AML-193 (cell line): Measurements from ENCODE around the gene WDR89.
"Not testable (repeated sequence)": the region's sequence is repeated elsewhere in the genome, so short reads cannot be mapped to it uniquely, and the experiment has no call there.

ENCODE experiments used
- DNase-seq, 2 experiments: peaks; one replicate each; lab custom pipeline; 2025; lab: John Stamatoyannopoulos, UW

The WDR89 gene

DNA sequence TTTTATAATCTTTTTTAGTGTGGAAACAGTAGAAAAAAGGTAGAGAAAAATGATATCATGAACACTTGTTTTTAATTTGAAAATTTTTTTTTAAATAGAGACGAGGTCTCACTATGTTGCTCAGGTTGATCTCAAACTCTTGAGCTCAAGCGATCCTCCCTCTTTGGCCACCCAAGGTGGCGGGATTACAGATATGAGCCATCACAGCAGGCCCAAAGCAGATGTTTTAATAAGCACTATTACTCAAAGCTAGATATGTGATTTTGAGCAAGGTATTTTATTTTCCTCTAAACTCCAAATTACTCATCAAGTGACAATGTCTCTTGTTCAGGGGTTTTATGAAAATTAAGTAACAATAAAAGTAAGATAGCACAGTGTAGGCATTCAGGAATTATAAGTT, 10.7 kb upstream of the WDR89 start:
- DNase-seq, result no peak

DNA sequence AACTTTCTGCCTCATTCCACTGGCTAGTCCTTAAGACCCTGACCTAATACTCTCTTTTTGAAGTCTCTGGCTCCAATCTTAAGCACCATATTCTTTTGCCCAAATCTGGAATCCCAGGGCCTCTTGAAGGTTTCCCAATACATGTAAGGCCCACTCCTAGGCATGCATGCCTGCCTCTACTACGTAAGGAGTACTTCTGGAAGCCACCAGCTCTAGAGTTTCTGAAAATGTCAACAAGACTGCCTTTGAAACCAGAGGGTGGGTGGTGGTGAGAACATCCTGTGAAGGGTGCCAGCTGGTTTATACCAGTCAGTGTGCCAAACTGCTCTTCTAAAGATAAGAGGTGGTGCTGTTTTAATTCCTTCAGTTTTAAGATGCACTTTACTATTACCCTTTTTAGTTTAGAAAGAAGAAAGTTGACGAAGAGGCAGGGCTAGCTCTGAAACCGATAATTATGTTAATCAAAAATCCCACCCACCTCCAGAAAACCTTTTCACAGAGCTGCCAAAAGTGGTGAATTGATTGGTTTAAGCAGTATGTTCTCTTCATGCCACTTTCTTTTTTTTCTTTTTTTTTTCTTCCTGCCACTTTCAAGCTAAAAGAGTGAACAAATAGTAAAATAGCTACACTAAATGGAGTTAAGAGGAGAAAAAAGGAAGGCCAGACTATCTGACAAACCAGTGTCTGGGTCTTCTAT, 8.7 kb upstream of the WDR89 start:
- no peak for DNase-seq

DNA sequence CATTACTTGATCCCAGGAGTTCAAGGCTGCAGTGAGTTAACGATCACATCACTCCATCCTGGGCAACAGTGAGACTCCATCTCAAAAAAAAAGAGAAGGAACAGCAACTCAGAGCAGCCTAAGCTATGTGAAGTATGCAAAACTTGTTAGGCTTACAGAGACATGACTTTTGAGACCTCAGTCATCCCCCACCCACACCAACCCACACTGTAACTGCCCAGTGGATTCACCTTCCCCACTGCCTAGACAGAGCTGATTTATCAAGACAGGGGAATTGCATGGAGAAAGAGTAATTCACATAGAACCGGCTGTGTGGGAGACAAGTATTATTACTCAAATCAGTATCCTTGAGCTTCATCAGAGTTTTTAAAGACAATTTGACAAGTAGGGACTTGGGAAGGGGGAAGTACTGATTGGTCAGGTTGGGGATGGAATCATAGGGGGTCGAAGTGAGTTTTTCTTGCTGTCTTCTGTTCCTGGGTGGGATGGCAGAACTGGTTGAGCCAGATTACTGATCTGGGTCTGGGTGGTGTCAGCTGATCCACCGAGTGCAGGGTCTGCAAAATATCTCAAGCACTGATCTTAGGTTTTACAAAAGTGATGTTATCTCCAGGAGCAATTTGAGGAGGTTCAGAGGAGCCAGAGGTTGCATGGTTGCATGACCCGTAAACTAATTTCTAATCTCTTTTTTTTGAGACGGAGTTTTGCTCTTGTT, 6.2 kb upstream of the WDR89 start:
- DNase-seq, result no peak

DNA sequence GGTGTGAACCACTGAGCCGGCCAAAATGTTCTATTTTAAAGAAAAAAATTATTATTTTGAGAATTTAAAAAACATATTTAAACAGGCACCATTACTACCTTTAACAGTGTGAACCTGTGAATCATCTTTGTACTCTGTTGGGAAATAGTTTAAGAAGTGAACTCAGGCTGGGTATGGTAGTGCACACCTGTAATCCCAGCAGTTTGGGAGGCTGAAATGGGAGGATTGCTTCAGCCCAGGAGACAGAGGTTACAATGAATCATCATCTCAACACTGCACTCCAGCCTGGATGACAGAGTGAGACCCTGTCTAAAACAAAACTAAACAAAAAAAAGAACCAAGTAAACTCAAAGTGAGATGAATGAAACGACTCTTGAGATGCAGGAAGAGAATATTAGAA, 3.1 kb upstream of the WDR89 start:
- no peak for DNase-seq

DNA sequence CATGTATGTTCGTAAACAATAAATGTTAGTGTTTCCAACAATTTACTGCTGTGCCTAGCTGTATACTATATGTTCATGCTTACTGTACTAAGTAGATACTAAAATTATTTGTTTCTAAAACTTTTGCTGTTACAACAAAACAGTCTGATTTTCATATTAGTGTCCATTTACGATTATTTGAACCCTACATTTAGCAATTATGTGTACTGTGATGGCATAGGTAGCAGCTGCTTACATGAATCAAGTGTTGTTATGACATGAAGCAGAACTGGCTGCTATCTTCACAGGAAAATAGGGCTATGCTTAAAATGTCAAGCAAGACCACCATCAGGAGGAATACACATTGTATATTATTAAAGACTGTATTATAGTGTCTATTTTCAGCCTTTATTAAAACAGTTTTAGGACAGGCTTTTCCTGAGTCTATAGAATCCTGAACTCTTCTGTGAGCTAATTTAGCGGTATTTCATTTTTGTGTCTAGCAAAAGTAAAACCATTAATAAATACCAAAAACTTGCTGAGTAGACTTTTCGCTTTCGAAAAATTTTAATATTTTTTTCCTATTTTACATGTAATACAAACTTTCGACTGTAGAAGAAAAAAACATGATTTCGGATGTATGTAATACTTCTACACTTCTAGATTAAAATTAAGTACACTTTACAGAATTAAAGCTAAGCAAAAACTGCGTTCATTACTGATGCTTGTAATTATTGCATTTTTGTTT, 1.1 kb upstream of the WDR89 start:
- DNase-seq, result peak in 1 of 2 experiments; percentile 47

DNA sequence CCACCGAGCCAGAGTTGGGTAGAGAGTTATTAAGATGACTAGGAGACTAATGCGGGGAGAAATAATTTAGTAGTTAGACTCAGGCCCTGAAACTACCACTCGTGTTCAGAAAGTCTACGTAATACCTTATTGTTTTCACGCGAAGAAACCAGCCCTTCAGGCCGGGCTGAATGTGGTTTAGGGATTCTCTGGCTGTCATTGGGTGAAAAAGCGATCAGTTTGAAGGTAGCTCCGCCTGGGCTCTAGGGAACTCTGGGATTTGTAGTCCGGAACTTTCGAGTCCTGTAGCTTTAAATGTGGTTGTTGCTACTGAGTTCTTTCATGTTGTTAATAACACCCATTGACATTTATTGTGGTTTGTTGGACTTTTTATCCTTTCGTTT, 549 bp upstream of the WDR89 start:
- peak; percentile 85 to 90 for DNase-seq

DNA sequence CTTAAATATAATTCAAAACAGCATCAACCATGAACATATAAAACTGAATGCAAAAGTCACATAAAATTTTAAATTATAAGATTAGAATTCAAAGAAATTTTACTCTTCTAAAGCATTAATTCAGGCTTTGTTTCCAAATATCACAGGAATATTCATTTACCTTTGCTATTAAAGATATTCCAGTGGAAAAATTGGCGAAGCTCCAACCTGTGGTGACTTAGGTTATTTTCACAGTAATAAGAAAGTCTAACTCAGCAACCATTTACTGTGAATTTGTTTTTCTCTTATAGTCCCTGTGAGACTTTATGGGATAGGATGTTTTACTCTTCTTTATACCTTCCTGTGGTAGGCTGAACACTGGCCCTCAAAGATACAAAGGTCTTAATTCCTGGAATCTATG, 3.2 kb downstream of the WDR89 start:
- DNase-seq, result no peak

DNA sequence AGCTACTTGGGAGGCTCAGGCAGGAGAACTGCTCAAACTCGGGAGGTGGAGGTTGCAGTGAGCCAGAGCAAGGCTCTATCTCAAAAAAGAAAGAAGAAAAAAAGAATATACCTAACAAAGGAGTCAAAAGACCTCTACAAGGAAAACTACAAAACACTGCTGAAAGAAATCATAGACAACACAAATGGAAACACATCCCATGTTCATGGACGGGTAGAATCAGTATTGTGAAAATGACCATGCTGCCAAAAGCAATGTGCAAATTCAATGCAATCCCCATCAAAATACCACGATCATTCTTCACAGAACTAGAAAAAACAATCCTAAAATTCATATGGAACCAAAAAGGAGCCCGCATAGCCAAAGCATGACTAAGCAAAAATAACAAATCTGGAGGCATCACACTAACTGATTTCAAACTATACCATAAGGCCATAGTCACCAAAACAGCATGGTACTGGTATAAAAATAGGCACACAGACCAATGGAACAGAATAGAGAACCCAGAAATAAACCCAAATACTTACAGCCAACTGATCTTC, 5.5 kb downstream of the WDR89 start:
- not testable (repeated sequence) for DNase-seq

DNA sequence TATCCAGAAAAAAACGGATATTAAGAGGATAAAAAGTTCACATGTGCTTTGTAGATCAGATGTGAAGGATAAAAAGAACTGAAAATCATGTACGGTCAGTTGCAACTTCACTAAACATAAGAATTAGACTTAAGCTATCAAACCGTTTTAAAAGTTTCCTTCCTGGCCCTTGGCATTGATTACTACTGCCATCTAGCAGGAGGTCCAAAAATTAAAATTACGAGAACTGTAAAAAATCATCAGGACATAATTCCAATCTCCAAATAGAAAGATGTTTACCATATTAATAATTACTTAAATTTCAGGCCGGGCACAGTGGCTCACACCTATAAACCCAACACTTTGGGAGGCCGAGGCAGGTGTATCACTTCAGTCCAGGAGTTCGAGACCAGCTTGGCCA, 7.9 kb downstream of the WDR89 start:
- DNase-seq, result no peak

DNA sequence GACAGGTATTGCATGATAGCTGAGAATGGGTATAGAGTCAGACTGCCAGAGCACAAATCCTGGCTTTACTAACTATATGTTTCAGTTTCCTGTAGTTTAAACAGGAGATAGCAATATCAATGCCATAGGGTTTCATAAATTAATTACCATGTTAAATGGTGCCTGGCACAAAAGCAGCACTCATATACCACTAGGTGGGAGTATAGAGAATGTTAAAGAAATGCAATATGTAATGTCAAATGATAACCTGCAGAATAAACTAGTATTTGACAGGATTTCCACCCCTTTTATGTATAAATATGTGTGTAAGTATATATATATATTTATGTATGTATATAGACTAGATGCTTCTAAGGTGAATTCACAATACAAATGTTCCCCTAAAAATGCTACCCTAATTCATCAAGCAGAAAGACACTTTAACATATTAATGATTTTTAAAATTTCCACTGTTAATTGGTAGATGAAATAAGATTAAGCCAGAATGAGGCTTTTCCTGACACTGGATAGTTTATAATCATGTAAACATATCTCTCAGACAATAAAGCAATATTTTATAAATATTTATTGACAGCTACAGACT, 8.6 kb downstream of the WDR89 start:
- DNase-seq, result peak; percentile 57 to 61

DNA sequence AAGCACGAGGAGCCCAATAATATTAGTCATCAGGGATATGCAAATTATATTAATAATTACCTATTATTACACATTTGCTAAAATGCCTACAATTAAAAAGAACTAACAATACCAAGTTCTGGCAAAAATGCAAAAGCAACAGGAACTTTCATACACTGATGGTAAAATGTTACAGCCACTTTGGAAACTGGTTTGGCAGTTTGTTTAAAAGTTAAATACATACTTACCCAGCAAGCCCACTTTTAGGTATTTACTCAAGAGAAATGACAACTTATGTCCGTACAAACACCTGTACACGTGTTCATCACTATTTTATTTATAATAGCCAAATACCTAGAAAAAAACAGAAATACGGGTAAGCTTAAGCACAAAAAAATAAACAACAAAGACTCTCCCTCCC, 17.0 kb downstream of the WDR89 start:
- DNase-seq, result no peak

DNA sequence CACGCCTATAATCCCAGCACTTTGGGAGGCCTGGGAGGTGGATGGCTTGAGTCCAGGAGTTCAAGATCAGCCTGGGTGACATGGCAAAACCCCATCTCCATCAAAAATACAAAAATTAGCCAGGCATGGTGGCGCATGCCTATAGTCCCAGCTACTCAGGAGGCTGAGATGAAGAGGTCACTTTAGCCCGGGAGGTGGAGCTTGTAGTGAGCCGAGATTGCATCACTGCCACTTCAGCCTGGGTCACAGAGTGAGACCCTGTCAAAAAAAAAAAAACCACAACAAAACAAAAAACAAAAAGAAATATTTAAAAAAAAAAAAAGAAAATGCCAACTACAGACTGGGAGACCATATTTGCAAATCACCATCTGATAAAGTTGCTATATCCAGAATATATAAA, 17.5 kb downstream of the WDR89 start:
- no peak for DNase-seq

DNA sequence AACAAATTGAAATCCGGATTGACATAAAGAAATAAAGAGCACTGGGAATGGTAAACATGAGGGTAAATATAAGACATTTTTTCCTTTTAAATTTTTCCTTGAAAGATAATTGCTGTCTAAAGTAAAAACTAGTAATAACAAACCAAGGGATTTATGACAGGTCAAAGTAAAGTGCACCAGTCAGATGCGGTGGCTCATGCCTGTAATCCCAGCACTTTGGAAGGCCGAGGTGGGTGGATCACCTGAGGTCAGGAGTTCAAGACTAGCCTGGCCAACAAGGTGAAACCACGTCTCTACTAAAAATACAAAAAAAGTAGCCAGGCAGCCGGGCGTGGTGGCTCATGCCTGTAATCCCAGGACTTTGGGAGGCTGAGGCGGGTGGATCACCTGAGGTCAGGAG, 19.7 kb downstream of the WDR89 start:
- DNase-seq, result not testable (repeated sequence)

DNA sequence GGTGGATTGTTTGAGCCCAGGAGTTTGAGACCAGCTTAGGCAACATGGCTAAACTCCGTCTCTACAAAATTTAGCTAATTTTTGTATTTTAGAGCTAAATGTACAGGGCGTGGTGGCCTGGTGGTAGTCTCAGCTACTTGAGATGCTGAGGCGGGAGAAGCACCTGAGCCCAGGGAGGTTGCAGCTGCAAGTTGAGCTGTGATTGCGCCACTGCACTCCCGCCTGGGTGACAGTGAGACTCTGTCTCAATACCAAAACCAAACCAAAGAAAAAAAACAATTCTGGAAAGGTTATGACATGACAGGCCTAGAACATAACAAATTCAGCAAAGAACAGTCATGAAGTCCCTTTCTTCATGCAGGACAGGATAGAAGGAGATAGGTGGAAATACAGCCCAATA, 25.7 kb downstream of the WDR89 start:
- peak; percentile 22 to 28 for DNase-seq

DNA sequence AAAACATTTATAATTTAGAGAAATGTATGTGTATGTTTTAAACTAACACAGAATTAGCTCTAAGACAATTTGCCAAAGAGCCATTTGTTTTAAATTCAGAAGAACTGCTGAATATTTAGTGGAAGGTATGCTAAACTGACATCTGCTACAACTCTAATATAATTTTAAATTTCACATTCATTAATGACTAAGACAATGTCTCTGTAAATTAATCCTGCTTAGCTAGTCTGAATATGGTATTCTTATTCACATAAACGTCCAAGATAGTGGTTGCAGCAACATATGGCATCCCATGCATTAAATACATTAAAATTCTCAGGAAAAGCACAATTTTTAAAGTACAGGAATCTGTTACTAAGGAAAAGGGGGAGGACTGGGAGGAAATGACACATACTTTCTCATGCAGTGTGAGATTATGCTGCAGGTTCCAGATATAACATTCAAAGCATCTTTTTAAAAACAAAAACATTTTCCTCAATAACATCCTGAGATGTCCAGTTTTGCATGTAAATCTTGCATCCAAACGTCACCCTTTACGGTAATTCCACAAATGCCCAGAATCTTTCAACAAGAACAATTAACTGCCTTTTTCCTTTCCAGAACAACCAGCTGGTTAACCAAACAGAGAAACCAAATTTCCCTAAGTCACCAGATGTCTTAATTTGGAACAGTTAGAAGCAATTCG, 26.9 kb downstream of the WDR89 start:
- no peak for DNase-seq

DNA sequence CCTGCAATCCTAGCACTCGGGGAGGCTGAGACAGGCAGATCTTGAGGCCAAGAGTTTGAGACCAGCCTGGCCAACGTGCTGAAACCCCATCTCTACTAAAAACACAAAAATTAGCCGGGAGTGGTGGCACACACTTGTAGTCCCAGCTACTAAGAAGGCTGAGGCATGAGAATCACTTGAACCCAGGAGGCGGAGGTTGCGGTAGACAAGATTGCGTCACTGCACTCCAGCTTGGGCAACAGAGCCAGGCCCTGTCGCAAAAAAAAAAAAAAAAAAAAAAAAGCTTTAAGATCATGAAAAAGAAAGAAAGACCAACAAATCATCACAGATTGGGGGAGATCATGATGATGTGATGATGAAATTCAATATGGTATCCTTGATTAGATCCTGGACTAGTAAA, 30.6 kb downstream of the WDR89 start:
- no peak for DNase-seq

DNA sequence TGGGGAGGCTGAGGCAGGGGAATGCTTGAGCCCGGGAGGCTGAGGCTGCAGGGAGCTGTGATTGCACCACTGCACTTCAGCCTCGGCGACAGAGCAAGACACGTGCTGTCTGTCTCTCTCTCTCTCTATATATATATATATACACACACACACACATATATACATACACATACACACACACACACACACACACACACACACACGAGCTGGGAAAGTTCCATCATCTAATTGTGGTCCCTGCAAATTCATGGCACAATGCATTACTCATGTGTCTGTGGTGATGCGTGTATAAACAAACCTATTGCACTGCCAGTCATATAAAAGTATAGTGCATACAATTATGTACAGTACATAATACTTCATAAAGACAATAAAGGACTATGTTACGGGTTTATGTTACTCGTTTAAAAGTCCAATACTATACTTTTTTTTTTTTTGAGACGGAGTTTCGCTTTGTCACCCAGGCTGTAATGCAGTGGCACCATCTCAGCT, 36.6 kb downstream of the WDR89 start:
- no peak for DNase-seq

DNA sequence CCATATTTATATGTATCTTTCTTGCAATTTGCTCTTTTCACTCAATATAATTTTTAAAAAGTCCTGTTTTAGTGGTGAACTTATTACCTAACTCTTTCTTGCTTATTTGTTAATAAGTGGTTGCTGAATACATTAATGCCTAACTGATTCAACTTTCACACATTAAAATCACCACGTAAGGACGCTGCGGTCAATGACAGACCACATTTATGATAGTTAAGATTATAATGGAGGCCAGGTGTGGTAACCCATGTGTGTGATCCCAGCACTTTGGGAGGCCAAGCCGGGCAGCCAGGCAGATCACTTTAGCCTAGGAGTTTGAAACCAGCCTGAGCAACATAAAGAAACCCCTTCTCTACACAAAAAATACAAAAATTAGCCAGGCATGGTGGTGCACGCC, 37.0 kb downstream of the WDR89 start:
- DNase-seq, result no peak

DNA sequence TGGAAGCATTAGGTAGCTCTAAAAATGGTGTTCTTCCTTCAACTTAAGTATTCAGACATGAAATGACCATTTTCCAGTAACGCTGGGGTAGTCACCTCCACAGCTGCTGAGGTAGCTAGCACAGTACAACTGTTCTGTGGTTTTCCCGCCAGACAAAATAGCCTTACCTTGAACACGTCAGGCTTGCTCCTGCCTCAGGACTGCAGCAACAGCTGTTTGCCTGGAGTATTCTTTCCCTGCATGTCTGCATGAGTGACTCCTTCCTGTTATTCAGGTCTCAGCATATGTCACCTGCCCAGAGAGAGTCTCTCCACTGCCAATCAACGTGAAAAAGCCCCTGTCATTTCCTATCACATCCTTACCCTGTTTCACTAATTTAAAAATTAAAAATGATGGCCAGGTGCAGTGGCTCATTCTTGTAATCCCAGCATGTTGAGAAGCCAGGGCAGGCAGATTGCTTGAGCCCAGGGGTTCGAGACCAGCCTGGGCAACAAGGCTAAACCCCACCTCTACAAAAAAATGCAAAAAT, 37.9 kb downstream of the WDR89 start:
- DNase-seq, result no peak

DNA sequence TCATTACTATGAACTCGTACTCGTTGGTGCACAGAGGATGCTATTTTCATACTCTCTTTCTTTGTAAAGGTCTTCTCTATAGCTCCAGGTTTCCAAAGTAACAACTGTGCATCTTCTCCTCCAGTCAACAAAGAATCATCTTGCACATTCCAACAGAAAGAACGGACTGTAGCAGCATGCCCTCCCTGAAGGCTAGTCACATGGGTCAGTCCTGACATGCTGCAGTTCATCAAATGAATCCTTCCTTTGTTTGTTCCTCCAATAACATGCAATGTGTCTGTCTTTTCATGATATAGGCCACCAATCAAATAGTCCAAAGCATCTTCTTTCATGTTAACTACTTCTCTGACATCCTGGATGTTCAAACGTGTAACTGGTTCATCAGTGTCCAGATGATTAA, 42.9 kb downstream of the WDR89 start:
- DNase-seq, result no peak

DNA sequence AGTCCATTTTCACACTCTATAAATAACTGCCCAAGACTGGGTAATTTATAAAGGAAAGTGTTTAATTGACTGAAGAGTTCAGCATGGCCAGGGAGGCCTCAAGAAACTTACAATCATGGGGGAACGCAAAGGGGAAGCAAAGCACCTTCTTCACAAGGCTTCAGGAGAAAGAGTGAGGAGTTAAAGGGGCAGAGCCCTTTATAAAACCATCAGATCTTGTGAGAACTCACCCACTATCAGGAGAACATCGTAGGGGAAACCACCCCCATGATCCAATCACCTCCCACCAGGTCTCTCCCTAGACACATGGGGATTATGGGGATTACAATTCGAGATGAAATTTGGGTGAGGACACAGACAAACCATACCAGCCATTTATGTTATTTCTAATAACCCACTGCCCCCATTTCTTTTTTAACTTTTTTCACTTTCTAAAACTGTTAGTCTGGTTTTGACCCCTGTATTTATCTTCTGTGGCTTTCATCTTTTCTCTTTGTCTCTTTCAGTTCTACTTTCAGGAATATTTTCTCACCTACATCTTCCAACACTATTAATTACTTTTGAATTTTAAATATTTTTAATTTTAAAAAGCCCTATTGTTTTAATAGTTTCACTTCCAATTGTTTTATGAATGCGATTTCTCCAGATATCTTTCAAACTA, 44.5 kb downstream of the WDR89 start:
- no peak for DNase-seq
